ENCODE measurements around the gene DTNBP1.

Gene DTNBP1

GRCh38 chr6:15562977-15563376 lies 99.9 kb downstream of the DTNBP1 start:
- peaks cover 0 to 8% (median 0%) of the 10 kb centered on the region in 4 donors for H3K4me1 ChIP-seq
- intact Hi-C loops (cut with DNase I; ENCODE audit: low total_unique reads), result no loop called here
- no peak overlapping the region for H3K4me3 ChIP-seq
- DNase-seq, result no peak
- H3K27ac ChIP-seq, result no peak overlapping the region
- H3K27me3 ChIP-seq, result no peaks in the 10 kb centered on the region
- H3K9me3 ChIP-seq, result no peaks in the 10 kb centered on the region
- no peaks in the 10 kb centered on the region for H3K36me3 ChIP-seq
- no peak for TF ChIP-seq CTCF (IDR thresholded peaks at IDR 0.05)

- H3K9me3 ChIP-seq, result no peaks in the 10 kb centered on the region
- H3K4me3 ChIP-seq, result no peak overlapping the region
- H3K27me3 ChIP-seq, result no peaks in the 10 kb centered on the region
- TF ChIP-seq CTCF (IDR thresholded peaks at IDR 0.05), result no peak
- DNase-seq, result no peak
- H3K27ac ChIP-seq, result no peak overlapping the region
- peaks cover 0 to 8% (median 0%) of the 10 kb centered on the region in 4 donors for H3K4me1 ChIP-seq
- H3K36me3 ChIP-seq, result no peaks in the 10 kb centered on the region
- intact Hi-C loops (cut with DNase I; ENCODE audit: low total_unique reads), result no loop called here
Measured at GRCh38 chr6:15561447-15562199, 101.2 kb downstream of the DTNBP1 start.

GRCh38 chr6:15560713-15561112 lies 102.1 kb downstream of the DTNBP1 start:
- Histone ChIP-seq H3K9me3 (no peaks in the 10 kb centered on the region), H3K36me3 (no peaks in the 10 kb centered on the region), H3K4me1 (peaks cover 0 to 8% (median 0%) of the 10 kb centered on the region in 4 donors), H3K4me3 (no peak overlapping the region), H3K27me3 (no peaks in the 10 kb centered on the region), H3K27ac (no peak overlapping the region)
- no peak for TF ChIP-seq CTCF (IDR thresholded peaks at IDR 0.05)
- no peak for DNase-seq
- intact Hi-C loops (cut with DNase I; ENCODE audit: low total_unique reads), result no loop called here

GRCh38 chr6:15557174-15557573 lies 105.7 kb downstream of the DTNBP1 start:
- Histone ChIP-seq H3K9me3 (no peaks in the 10 kb centered on the region), H3K27ac (no peak overlapping the region), H3K4me3 (no peak overlapping the region), H3K4me1 (peaks cover 0 to 9% (median under 1%) of the 10 kb centered on the region in 4 donors), H3K36me3 (no peaks in the 10 kb centered on the region), H3K27me3 (no peaks in the 10 kb centered on the region)
- intact Hi-C loops (cut with DNase I; ENCODE audit: low total_unique reads), result no loop called here
- no peak for TF ChIP-seq CTCF (IDR thresholded peaks at IDR 0.05)
- DNase-seq, result no peak

- Histone ChIP-seq H3K36me3 (no peaks in the 10 kb centered on the region), H3K9me3 (no peaks in the 10 kb centered on the region), H3K4me1 (peaks cover 0 to 14% (median 3%) of the 10 kb centered on the region in 4 donors), H3K27ac (no peak overlapping the region), H3K27me3 (no peaks in the 10 kb centered on the region), H3K4me3 (no peak overlapping the region)
- DNase-seq, result no peak
- intact Hi-C loops (cut with DNase I; ENCODE audit: low total_unique reads), result no loop called here
- TF ChIP-seq CTCF (IDR thresholded peaks at IDR 0.05), result no peak
Measured at GRCh38 chr6:15556711-15557110, 106.1 kb downstream of the DTNBP1 start.

Data from tibial artery (tissue), 4 donors.